Gastrocnemius medialis (tissue), 4 donors: Measurements from ENCODE around the gene CD58. TPM values are rescaled to one million over a fixed set of nuclear protein-coding genes. Genes with fewer than 3 reads are reported as not detected.

ENCODE experiments used
- ATAC-seq, 2 donors: fragments of 150-250 bp; one replicate each; pipeline ENCODE4 v1.9.1; 2016
- DNase-seq, 2 donors: peaks; one replicate each; pipeline ENCODE4 v3.0.0-alpha.2; 2019
- H3K27ac ChIP-seq, 4 donors: fragments of 200-600 bp; sonication (generic); 1 replicate in 1 of 4; 2 replicates in 3 of 4; pipeline ENCODE4 v1.5.1; 2016 to 2018; ENCODE audit warnings: mild to moderate bottlenecking in 2 of 4, moderate library complexity in 1 of 4
- H3K27me3 ChIP-seq, 3 donors: fragments of 200-600 bp; sonication (generic) in 2 of 3; 1 replicate in 1 of 3; 2 replicates in 2 of 3; pipeline versions ENCODE4 v1.5.1 to v1.6.0; 2016 to 2019; ENCODE audit warnings: mild to moderate bottlenecking in 1 of 3, moderate library complexity in 1 of 3
- H3K36me3 ChIP-seq, 2 donors: fragments of 200-600 bp; sonication (generic) in 1 of 2; one replicate each; pipeline ENCODE4 v1.5.1; 2017 to 2018
- H3K4me1 ChIP-seq, 2 donors: fragments of 200-600 bp; sonication (generic) in 1 of 2; one replicate each; pipeline ENCODE4 v1.5.1; 2016 to 2017; ENCODE audit warnings: mild to moderate bottlenecking in 2 of 2
- H3K4me3 ChIP-seq, 4 donors: fragments of 200-600 bp; sonication (generic) in 3 of 4; 1 replicate in 1 of 4; 2 replicates in 3 of 4; pipeline ENCODE4 v1.5.1; 2016 to 2019; ENCODE audit warnings: mild to moderate bottlenecking in 2 of 4
- H3K9me3 ChIP-seq, 3 donors: fragments of 200-600 bp; sonication (generic) in 2 of 3; 1 replicate in 1 of 3; 2 replicates in 2 of 3; pipeline ENCODE4 v1.5.1; 2016 to 2019
- POLR2A ChIP-seq, 2 donors: fragments of 450-650 bp; IDR thresholded peaks; one replicate each; pipeline ENCODE4 v1.6.1; 2017; ENCODE audit warnings: antibody characterized with exemption in 2 of 2, mild to moderate bottlenecking in 2 of 2, moderate library complexity in 2 of 2
- in situ Hi-C, 4 donors: fragments of 200-750 bp; cut with MboI; loops; one replicate each; pipeline versions ENCODE4 v1.15.0 to v1.8.0; 2017; ENCODE audit warnings: low sequenced_read_pairs in 4 of 4
- intact Hi-C: fragments of 100-400 bp; cut with DNase I; formaldehyde crosslinking; loops from one replicate; pipeline ENCODE4 v1.15.1; 2023; ENCODE audit warnings: low total_unique reads
- total RNA-seq, 4 donors: library from RNA; depleted of rRNA; stranded (reverse); fragments of >200 nt; gene quantifications; one replicate each; pipeline versions ENCODE4 v1.1.0 to v1.2.3, GENCODE V29; 2016
- TF ChIP-seq, protein P1 (sequence below), 5 experiments: fragments of 450-650 bp in 3 of 5; fragments of 200-600 bp in 2 of 5; sonication (generic) in 2 of 5; IDR thresholded peaks in 4 of 5; conservative IDR thresholded peaks in 1 of 5; 1 replicate in 4 of 5; 2 replicates in 1 of 5; pipeline ENCODE4 v1.5.1; 2016 to 2019; ENCODE audit warnings: antibody characterized with exemption in 5 of 5, mild to moderate bottlenecking in 3 of 5, moderate library complexity in 3 of 5

Gene CD58
- total RNA-seq, 4 donors from 2014 or later: 4.1 to 15.9 (median 10.2) TPM

- H3K27me3 ChIP-seq: no peaks in the 10 kb centered on the region
- TF ChIP-seq, protein P1, sequence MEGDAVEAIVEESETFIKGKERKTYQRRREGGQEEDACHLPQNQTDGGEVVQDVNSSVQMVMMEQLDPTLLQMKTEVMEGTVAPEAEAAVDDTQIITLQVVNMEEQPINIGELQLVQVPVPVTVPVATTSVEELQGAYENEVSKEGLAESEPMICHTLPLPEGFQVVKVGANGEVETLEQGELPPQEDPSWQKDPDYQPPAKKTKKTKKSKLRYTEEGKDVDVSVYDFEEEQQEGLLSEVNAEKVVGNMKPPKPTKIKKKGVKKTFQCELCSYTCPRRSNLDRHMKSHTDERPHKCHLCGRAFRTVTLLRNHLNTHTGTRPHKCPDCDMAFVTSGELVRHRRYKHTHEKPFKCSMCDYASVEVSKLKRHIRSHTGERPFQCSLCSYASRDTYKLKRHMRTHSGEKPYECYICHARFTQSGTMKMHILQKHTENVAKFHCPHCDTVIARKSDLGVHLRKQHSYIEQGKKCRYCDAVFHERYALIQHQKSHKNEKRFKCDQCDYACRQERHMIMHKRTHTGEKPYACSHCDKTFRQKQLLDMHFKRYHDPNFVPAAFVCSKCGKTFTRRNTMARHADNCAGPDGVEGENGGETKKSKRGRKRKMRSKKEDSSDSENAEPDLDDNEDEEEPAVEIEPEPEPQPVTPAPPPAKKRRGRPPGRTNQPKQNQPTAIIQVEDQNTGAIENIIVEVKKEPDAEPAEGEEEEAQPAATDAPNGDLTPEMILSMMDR (IDR thresholded peaks at IDR 0.05 in 4 of 5, conservative IDR thresholded peaks at IDR 0.05 in 1 of 5): no peak
- no peak for TF ChIP-seq POLR2A (IDR thresholded peaks at IDR 0.05)
- H3K4me3 ChIP-seq: no peak overlapping the region
- H3K4me1 ChIP-seq: no peaks in the 10 kb centered on the region
- no peak overlapping the region for H3K27ac ChIP-seq
- DNase-seq (no peak), ATAC-seq (no peak)
- no peaks in the 10 kb centered on the region for H3K36me3 ChIP-seq
- intact Hi-C loops (no loop called here), in situ Hi-C loops (no loop called here)
- no peaks in the 10 kb centered on the region for H3K9me3 ChIP-seq
Measured at GRCh38 chr1:116515702-116516101, 55.1 kb downstream of the CD58 start.

DNA sequence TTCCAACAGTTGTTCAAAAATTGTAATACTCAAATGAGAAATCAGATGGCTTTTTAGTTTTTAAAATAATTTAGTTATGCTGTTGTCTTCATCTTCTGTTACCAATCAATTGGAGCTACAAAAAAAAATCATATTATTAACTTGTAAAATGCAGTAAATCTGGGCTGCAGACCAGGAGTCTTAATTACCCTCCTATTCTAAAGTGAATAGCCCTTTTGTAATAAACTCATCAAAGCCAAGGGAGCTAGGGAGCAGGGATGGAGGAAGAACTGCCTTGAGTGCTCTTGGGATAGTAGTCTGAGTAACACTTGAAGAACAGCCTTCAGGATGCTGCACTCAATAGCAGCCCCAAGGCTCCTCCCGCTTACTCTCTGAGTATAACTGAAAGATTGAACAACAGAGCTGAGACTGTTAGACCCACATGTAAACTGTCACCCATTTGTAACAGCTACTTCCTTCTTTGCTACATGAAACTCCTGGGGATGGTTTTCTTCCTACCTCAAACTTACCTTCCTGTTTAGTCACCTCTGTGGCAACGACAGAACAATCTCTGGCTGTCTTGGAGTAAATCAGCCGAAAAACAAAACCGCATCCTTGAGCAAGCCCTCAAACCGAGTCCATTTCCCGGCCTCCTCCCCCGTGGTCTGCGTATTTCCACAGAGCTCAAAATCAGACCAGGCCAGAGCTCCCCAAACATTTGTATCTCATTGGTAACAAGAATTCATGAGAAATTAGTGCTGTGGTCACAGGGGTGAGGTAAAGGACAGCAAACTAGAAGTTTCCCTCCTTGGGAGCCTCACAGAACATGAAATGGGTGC lies 55.9 kb downstream of the CD58 start:
- in situ Hi-C loops: no loop called here
- intact Hi-C loops: no loop called here
- TF ChIP-seq, protein P1 (IDR thresholded peaks at IDR 0.05 in 4 of 5, conservative IDR thresholded peaks at IDR 0.05 in 1 of 5): no peak
- no peak for TF ChIP-seq POLR2A (IDR thresholded peaks at IDR 0.05)
- Histone ChIP-seq H3K4me3 (no peak overlapping the region), H3K27ac (no peak overlapping the region), H3K9me3 (no peaks in the 10 kb centered on the region), H3K27me3 (no peaks in the 10 kb centered on the region), H3K4me1 (no peaks in the 10 kb centered on the region), H3K36me3 (no peaks in the 10 kb centered on the region)
- no peak for DNase-seq
- ATAC-seq: no peak

- H3K27me3 ChIP-seq: no peaks in the 10 kb centered on the region
- intact Hi-C loops (no loop called here), in situ Hi-C loops (no loop called here)
- DNase-seq (no peak), ATAC-seq (no peak)
- no peaks in the 10 kb centered on the region for H3K36me3 ChIP-seq
- no peak overlapping the region for H3K27ac ChIP-seq
- H3K4me3 ChIP-seq: no peak overlapping the region
- TF ChIP-seq POLR2A (IDR thresholded peaks at IDR 0.05): no peak
- TF ChIP-seq, protein P1 (IDR thresholded peaks at IDR 0.05 in 4 of 5, conservative IDR thresholded peaks at IDR 0.05 in 1 of 5): no peak
- no peaks in the 10 kb centered on the region for H3K4me1 ChIP-seq
- no peaks in the 10 kb centered on the region for H3K9me3 ChIP-seq
Measured at GRCh38 chr1:116513956-116514355, 56.9 kb downstream of the CD58 start.

GRCh38 chr1:116511459-116512019 lies 59.3 kb downstream of the CD58 start:
- in situ Hi-C loops (no loop called here), intact Hi-C loops (no loop called here)
- no peak for ATAC-seq
- Histone ChIP-seq H3K4me3 (no peak overlapping the region), H3K4me1 (no peaks in the 10 kb centered on the region), H3K36me3 (no peaks in the 10 kb centered on the region), H3K27me3 (no peaks in the 10 kb centered on the region), H3K9me3 (no peaks in the 10 kb centered on the region), H3K27ac (no peak overlapping the region)
- no peak for DNase-seq
- TF ChIP-seq, protein P1 (IDR thresholded peaks at IDR 0.05 in 4 of 5, conservative IDR thresholded peaks at IDR 0.05 in 1 of 5): no peak
